HFF-Myc (cell line): Measurements from ENCODE around the gene DNAJC4.

ENCODE experiments used
- DNase-seq: peaks from one replicate; pipeline ENCODE4 v3.0.0-alpha.2; 2011; ENCODE audit warnings: low read depth; ENCODE audit errors: extremely low read depth
- H3K4me3 ChIP-seq: replicated peaks from 2 replicates; pipeline ENCODE4 v1.5.1; 2011; ENCODE audit warnings: low read depth, mild to moderate bottlenecking, control low read depth, low read length
- CTCF ChIP-seq: IDR thresholded peaks from 2 replicates; pipeline ENCODE4 v1.5.1; 2012; ENCODE audit warnings: mild to moderate bottlenecking, low read depth, low read length, control low read depth; ENCODE audit errors: missing control alignments

Gene DNAJC4

GRCh38 chr11:64241241-64241490, 10.8 kb downstream of the DNAJC4 start:
- H3K4me3 ChIP-seq, result peak overlapping the region; percentile 80
- TF ChIP-seq CTCF, result no peak
- no peak for DNase-seq

- TF ChIP-seq CTCF, result no peak
- DNase-seq, result peak; percentile 96
Measured at GRCh38 chr11:64241491-64242374, 11.4 kb downstream of the DNAJC4 start.

GRCh38 chr11:64243236-64243854, 13.0 kb downstream of the DNAJC4 start:
- no peak for DNase-seq
- peak overlapping the region; percentile 80; the same call in 1 of the 2 replicates for H3K4me3 ChIP-seq

More at GRCh38 chr11:64241491-64242374, 11.4 kb downstream of the DNAJC4 start:
- peak overlapping the region; percentile 80 for H3K4me3 ChIP-seq

GRCh38 chr11:64244107-64244506, 13.8 kb downstream of the DNAJC4 start:
- H3K4me3 ChIP-seq, result peak overlapping the region; percentile 99; the same call in 1 of the 2 replicates
- TF ChIP-seq CTCF, result no peak
- DNase-seq, result no peak

More at GRCh38 chr11:64243236-64243854, 13.0 kb downstream of the DNAJC4 start:
- TF ChIP-seq CTCF, result no peak

- peak overlapping the region; percentile 99 for H3K4me3 ChIP-seq
- no peak for TF ChIP-seq CTCF
- no peak for DNase-seq
Measured at GRCh38 chr11:64244966-64245365, 14.6 kb downstream of the DNAJC4 start.

GRCh38 chr11:64245401-64245796, 15.1 kb downstream of the DNAJC4 start:
- no peak for TF ChIP-seq CTCF

More at GRCh38 chr11:64245401-64245796, 15.1 kb downstream of the DNAJC4 start:
- peak overlapping the region; percentile 99 for H3K4me3 ChIP-seq
- no peak for DNase-seq
